SJSA1 (cell line): ENCODE measurements around the gene RARB. TPM values are rescaled to one million over a fixed set of nuclear protein-coding genes. Genes with fewer than 3 reads are reported as not detected.

Experiments
- DNase-seq, 2 experiments: peaks; one replicate each; pipeline ENCODE4 v3.0.0-alpha.2; 2015 to 2020; ENCODE audit warnings: low spot score in 2 of 2, low read depth in 1 of 2
- H3K27ac ChIP-seq: fragments of 250-450 bp; sonication (Bioruptor Pico); 2 replicates; pipeline ENCODE4 v1.5.1; 2020; ENCODE audit warnings: mild to moderate bottlenecking, moderate library complexity
- H3K27me3 ChIP-seq: fragments of 250-450 bp; sonication (Bioruptor Pico); replicated peaks from 2 replicates; pipeline ENCODE4 v1.5.1; 2020; ENCODE audit warnings: mild to moderate bottlenecking, moderate library complexity
- H3K36me3 ChIP-seq: fragments of 250-450 bp; sonication (Bioruptor Pico); 2 replicates; pipeline ENCODE4 v1.5.1; 2020; ENCODE audit warnings: mild to moderate bottlenecking
- H3K4me1 ChIP-seq: fragments of 250-450 bp; sonication (Bioruptor Pico); replicated peaks from 2 replicates; pipeline ENCODE4 v1.6.1; 2021; ENCODE audit warnings: mild to moderate bottlenecking
- H3K4me3 ChIP-seq: fragments of 250-450 bp; sonication (Bioruptor Pico); 2 replicates; pipeline ENCODE4 v1.5.1; 2020; ENCODE audit warnings: mild to moderate bottlenecking
- H3K9me3 ChIP-seq: fragments of 250-450 bp; sonication (Bioruptor Pico); replicated peaks from 2 replicates; pipeline ENCODE4 v1.5.1; 2020; ENCODE audit warnings: mild to moderate bottlenecking
- total RNA-seq: library from RNA; depleted of rRNA; stranded (reverse); fragments of >200 nt; shearing (Covaris generic); gene quantifications from 2 replicates; pipeline ENCODE4 v1.2.3, GENCODE V29; 2014

Gene RARB
- total RNA-seq, 1 experiment from 2014 or later: 11.7 TPM

GRCh38 chr3:25500706-25501210, 72.7 kb downstream of the RARB start:
- no peak overlapping the region for H3K27ac ChIP-seq
- DNase-seq: no peak
- H3K4me1 ChIP-seq: peaks cover 19% of the 10 kb centered on the region
- no peaks in the 10 kb centered on the region for H3K9me3 ChIP-seq
- peaks cover 9% of the 10 kb centered on the region for H3K36me3 ChIP-seq
- H3K4me3 ChIP-seq: no peak overlapping the region
- H3K27me3 ChIP-seq: no peaks in the 10 kb centered on the region

GRCh38 chr3:25502233-25502632, 74.2 kb downstream of the RARB start:
- peaks cover 28% of the 10 kb centered on the region for H3K4me1 ChIP-seq
- H3K27me3 ChIP-seq: no peaks in the 10 kb centered on the region
- H3K27ac ChIP-seq: no peak overlapping the region
- DNase-seq: no peak
- peaks cover 9% of the 10 kb centered on the region for H3K36me3 ChIP-seq
- H3K9me3 ChIP-seq: no peaks in the 10 kb centered on the region
- H3K4me3 ChIP-seq: no peak overlapping the region

GRCh38 chr3:25503898-25504301, 75.8 kb downstream of the RARB start:
- no peak overlapping the region for H3K4me3 ChIP-seq
- H3K36me3 ChIP-seq: peaks cover 9% of the 10 kb centered on the region
- DNase-seq: peak in 1 of 2 experiments; percentile 27
- no peaks in the 10 kb centered on the region for H3K9me3 ChIP-seq
- H3K4me1 ChIP-seq: peaks cover 45% of the 10 kb centered on the region
- H3K27me3 ChIP-seq: no peaks in the 10 kb centered on the region
- 0 out of 2 replicates have a peak overlapping the region, but pooled peaks have one; percentile 5 for H3K27ac ChIP-seq

GRCh38 chr3:25505581-25505980, 77.5 kb downstream of the RARB start:
- no peak overlapping the region for H3K27ac ChIP-seq
- no peak for DNase-seq
- no peak overlapping the region for H3K4me3 ChIP-seq
- peaks cover 57% of the 10 kb centered on the region for H3K4me1 ChIP-seq
- no peaks in the 10 kb centered on the region for H3K9me3 ChIP-seq
- no peaks in the 10 kb centered on the region for H3K27me3 ChIP-seq
- H3K36me3 ChIP-seq: peaks cover 9% of the 10 kb centered on the region

GRCh38 chr3:25507811-25508210, 79.7 kb downstream of the RARB start:
- H3K27ac ChIP-seq: peak overlapping the region; percentile 75
- H3K27me3 ChIP-seq: no peaks in the 10 kb centered on the region
- no peaks in the 10 kb centered on the region for H3K9me3 ChIP-seq
- H3K4me3 ChIP-seq: no peak overlapping the region
- peak; percentile 40 to 53 for DNase-seq
- peaks cover 54% of the 10 kb centered on the region for H3K4me1 ChIP-seq
- no peaks in the 10 kb centered on the region for H3K36me3 ChIP-seq

- no peaks in the 10 kb centered on the region for H3K9me3 ChIP-seq
- H3K27me3 ChIP-seq: no peaks in the 10 kb centered on the region
- peak overlapping the region; percentile 75 for H3K27ac ChIP-seq
- peaks cover 48% of the 10 kb centered on the region for H3K4me1 ChIP-seq
- no peak overlapping the region for H3K4me3 ChIP-seq
- H3K36me3 ChIP-seq: no peaks in the 10 kb centered on the region
- DNase-seq: no peak
Measured at GRCh38 chr3:25508433-25508832, 80.4 kb downstream of the RARB start.

- H3K9me3 ChIP-seq: no peaks in the 10 kb centered on the region
- peak overlapping the region; percentile 75 for H3K27ac ChIP-seq
- no peaks in the 10 kb centered on the region for H3K36me3 ChIP-seq
- H3K27me3 ChIP-seq: no peaks in the 10 kb centered on the region
- no peak overlapping the region for H3K4me3 ChIP-seq
- H3K4me1 ChIP-seq: peaks cover 43% of the 10 kb centered on the region
- DNase-seq: peak; percentile 54 to 76
Measured at GRCh38 chr3:25508901-25509300, 80.8 kb downstream of the RARB start.

- Histone ChIP-seq H3K9me3 (no peaks in the 10 kb centered on the region), H3K4me3 (no peak overlapping the region), H3K36me3 (no peaks in the 10 kb centered on the region), H3K27ac (no peak overlapping the region), H3K27me3 (no peaks in the 10 kb centered on the region), H3K4me1 (peaks cover 38% of the 10 kb centered on the region)
- DNase-seq: no peak
Measured at GRCh38 chr3:25510797-25511196, 82.7 kb downstream of the RARB start.

- no peaks in the 10 kb centered on the region for H3K9me3 ChIP-seq
- H3K27ac ChIP-seq: no peak overlapping the region
- no peaks in the 10 kb centered on the region for H3K27me3 ChIP-seq
- H3K36me3 ChIP-seq: no peaks in the 10 kb centered on the region
- H3K4me3 ChIP-seq: no peak overlapping the region
- no peak for DNase-seq
- peaks cover 29% of the 10 kb centered on the region for H3K4me1 ChIP-seq
Measured at GRCh38 chr3:25511972-25512721, 84.1 kb downstream of the RARB start.

- no peaks in the 10 kb centered on the region for H3K36me3 ChIP-seq
- no peaks in the 10 kb centered on the region for H3K9me3 ChIP-seq
- H3K4me3 ChIP-seq: no peak overlapping the region
- no peak overlapping the region for H3K27ac ChIP-seq
- DNase-seq: no peak
- H3K27me3 ChIP-seq: no peaks in the 10 kb centered on the region
- H3K4me1 ChIP-seq: peaks cover 13% of the 10 kb centered on the region
Measured at GRCh38 chr3:25513642-25514266, 85.7 kb downstream of the RARB start.

- Histone ChIP-seq H3K9me3 (no peaks in the 10 kb centered on the region), H3K27ac (no peak overlapping the region), H3K36me3 (no peaks in the 10 kb centered on the region), H3K4me3 (no peak overlapping the region), H3K27me3 (no peaks in the 10 kb centered on the region), H3K4me1 (no peaks in the 10 kb centered on the region)
- DNase-seq: no peak
Measured at GRCh38 chr3:25515171-25515570, 87.1 kb downstream of the RARB start.

- DNase-seq: no peak
- peaks cover 10% of the 10 kb centered on the region for H3K4me1 ChIP-seq
- H3K27ac ChIP-seq: no peak overlapping the region
- H3K27me3 ChIP-seq: no peaks in the 10 kb centered on the region
- H3K9me3 ChIP-seq: no peaks in the 10 kb centered on the region
- H3K36me3 ChIP-seq: no peaks in the 10 kb centered on the region
- no peak overlapping the region for H3K4me3 ChIP-seq
Measured at GRCh38 chr3:25520926-25521559, 93.0 kb downstream of the RARB start.

- no peaks in the 10 kb centered on the region for H3K27me3 ChIP-seq
- DNase-seq: no peak
- H3K9me3 ChIP-seq: no peaks in the 10 kb centered on the region
- no peak overlapping the region for H3K4me3 ChIP-seq
- no peak overlapping the region for H3K27ac ChIP-seq
- no peaks in the 10 kb centered on the region for H3K36me3 ChIP-seq
- peaks cover 24% of the 10 kb centered on the region for H3K4me1 ChIP-seq
Measured at GRCh38 chr3:25527336-25527735, 99.3 kb downstream of the RARB start.

GRCh38 chr3:25527801-25528200, 99.7 kb downstream of the RARB start:
- Histone ChIP-seq H3K27me3 (no peaks in the 10 kb centered on the region), H3K4me3 (no peak overlapping the region), H3K4me1 (peaks cover 24% of the 10 kb centered on the region), H3K27ac (no peak overlapping the region), H3K9me3 (no peaks in the 10 kb centered on the region), H3K36me3 (no peaks in the 10 kb centered on the region)
- DNase-seq: peak in 1 of 2 experiments; percentile 3
